GM20000 (cell line): ENCODE data around the gene DNAJC11.
"Not testable (repeated sequence)": the region's sequence is repeated elsewhere in the genome, so short reads cannot be mapped to it uniquely, and the experiment has no call there.

Experiments used
- DNase-seq: peaks from one replicate; pipeline ENCODE4 v3.0.0; 2012; ENCODE audit warnings: low spot score
- CTCF ChIP-seq: IDR thresholded peaks from 2 replicates; pipeline ENCODE4 v1.5.1; 2012; ENCODE audit warnings: mild to moderate bottlenecking, control low read depth; ENCODE audit errors: extremely low read depth, missing control alignments

DNAJC11 gene

GRCh38 chr1:6668503-6668902, 33.1 kb downstream of the DNAJC11 start:
- no peak for DNase-seq

GRCh38 chr1:6667139-6667538, 34.5 kb downstream of the DNAJC11 start:
- DNase-seq: no peak
- TF ChIP-seq CTCF: no peak

More at GRCh38 chr1:6668503-6668902, 33.1 kb downstream of the DNAJC11 start:
- no peak for TF ChIP-seq CTCF

- TF ChIP-seq CTCF: no peak
- no peak for DNase-seq
Observed at GRCh38 chr1:6666696-6667095, 34.9 kb downstream of the DNAJC11 start.

- DNase-seq: not testable (repeated sequence)
Observed at GRCh38 chr1:6662468-6662867, 39.1 kb downstream of the DNAJC11 start.

- no peak for TF ChIP-seq CTCF
- no peak for DNase-seq
Observed at GRCh38 chr1:6660415-6661049, 41.1 kb downstream of the DNAJC11 start.

GRCh38 chr1:6658359-6659060, 43.1 kb downstream of the DNAJC11 start:
- DNase-seq: no peak
- no peak for TF ChIP-seq CTCF

- TF ChIP-seq CTCF: no peak
- no peak for DNase-seq
Observed at GRCh38 chr1:6657138-6657537, 44.5 kb downstream of the DNAJC11 start.
